HepG2 (cell line): Measurements from ENCODE around the gene METTL1. TPM values are rescaled to one million over a fixed set of nuclear protein-coding genes. Genes with fewer than 3 reads are reported as not detected.
A peak's percentile ranks its signal among the peaks of the same experiment; 100 is the strongest.

Source experiments
- AKAP8 ChIP-seq: sonication (generic); formaldehyde crosslinking; IDR thresholded peaks from 2 replicates; pipeline ENCODE4 v1.5.1; 2020; ENCODE audit warnings: mild to moderate bottlenecking, missing genetic modification reagents
- ARID4A ChIP-seq: sonication (generic); formaldehyde crosslinking; IDR thresholded peaks from 2 replicates; pipeline ENCODE4 v1.5.0; 2020; ENCODE audit warnings: mild to moderate bottlenecking, missing genetic modification reagents, borderline replicate concordance
- CBFB ChIP-seq: sonication (generic); formaldehyde crosslinking; IDR thresholded peaks from 2 replicates; pipeline ENCODE4 v1.4.0; 2020; ENCODE audit warnings: missing genetic modification reagents
- EHMT2 ChIP-seq: fragments of 200-600 bp; sonication (generic); IDR thresholded peaks from 2 replicates; pipeline ENCODE4 v1.7.0; 2017; ENCODE audit warnings: antibody characterized with exemption, low read depth, low read length, borderline replicate concordance
- ELF3 ChIP-seq: IDR thresholded peaks from 2 replicates; pipeline ENCODE4 v1.6.1; 2016; ENCODE audit warnings: missing genetic modification reagents, missing compliant biosample characterization
- HES4 ChIP-seq: sonication (generic); formaldehyde crosslinking; IDR thresholded peaks from 2 replicates; pipeline ENCODE4 v1.9.0; 2021; ENCODE audit warnings: mild to moderate bottlenecking, missing genetic modification reagents, borderline replicate concordance
- HNF1B ChIP-seq: sonication (generic); formaldehyde crosslinking; IDR thresholded peaks from 2 replicates; pipeline ENCODE4 v1.5.1; 2020; ENCODE audit warnings: mild to moderate bottlenecking, moderate library complexity, missing genetic modification reagents
- REL ChIP-seq: sonication (generic); formaldehyde crosslinking; conservative IDR thresholded peaks from 2 replicates; pipeline ENCODE4 v1.8.0; 2022; ENCODE audit warnings: mild to moderate bottlenecking, missing genetic modification reagents, moderate library complexity
- SOX6 ChIP-seq, 2 experiments: fragments of 450-650 bp in 1 of 2; sonication (generic) in 1 of 2; formaldehyde crosslinking in 1 of 2; IDR thresholded peaks; 2 replicates each; pipeline versions ENCODE4 v1.4.0 to v1.6.1; 2017 to 2020; ENCODE audit warnings: antibody characterized with exemption in 1 of 2, mild to moderate bottlenecking in 1 of 2, missing genetic modification reagents in 1 of 2
- SUZ12 ChIP-seq: fragments of 150-350 bp; IDR thresholded peaks from 2 replicates; pipeline ENCODE4 v1.6.1; 2014; ENCODE audit warnings: low read depth, low read length
- ZBTB25 ChIP-seq: IDR thresholded peaks from 2 replicates; pipeline ENCODE4 v1.6.1; 2018; ENCODE audit warnings: missing genetic modification reagents
- ZNF205 ChIP-seq: IDR thresholded peaks from 2 replicates; pipeline ENCODE4 v1.6.1; 2018; ENCODE audit warnings: missing biosample characterization, missing genetic modification reagents
- ZNF264 ChIP-seq: sonication (generic); formaldehyde crosslinking; IDR thresholded peaks from 2 replicates; pipeline ENCODE4 v1.4.0; 2020; ENCODE audit warnings: missing genetic modification reagents
- ZNF280D ChIP-seq: sonication (generic); formaldehyde crosslinking; IDR thresholded peaks from 2 replicates; pipeline ENCODE4 v1.5.1; 2020; ENCODE audit warnings: mild to moderate bottlenecking, missing genetic modification reagents
- ZNF468 ChIP-seq: sonication (generic); formaldehyde crosslinking; IDR thresholded peaks from 2 replicates; pipeline ENCODE4 v1.8.0; 2022; ENCODE audit warnings: mild to moderate bottlenecking, moderate library complexity, missing genetic modification reagents
- ZNF556 ChIP-seq: sonication (generic); formaldehyde crosslinking; IDR thresholded peaks from 2 replicates; pipeline ENCODE4 v1.4.0; 2020; ENCODE audit warnings: mild to moderate bottlenecking, missing genetic modification reagents, borderline replicate concordance
- ZNF562 ChIP-seq: sonication (generic); formaldehyde crosslinking; IDR thresholded peaks from 2 replicates; pipeline ENCODE4 v1.8.0; 2022; ENCODE audit warnings: missing genetic modification reagents, borderline replicate concordance
- ZNF569 ChIP-seq: sonication (generic); formaldehyde crosslinking; IDR thresholded peaks from 2 replicates; pipeline ENCODE4 v1.5.0; 2020; ENCODE audit warnings: mild to moderate bottlenecking, missing genetic modification reagents, moderate library complexity, borderline replicate concordance
- polyA plus RNA-seq, 8 experiments: library from polyadenylated mRNA; depleted of rRNA in 3 of 8; stranded (reverse) in 7 of 8; unstranded in 1 of 8; fragments of >200 nt; fragmentation: Illumina TruSeq in 4 of 8; extraction: Trizol in 4 of 8; gene quantifications; 2 replicates each; pipeline versions ENCODE4 v1.2.1 to v1.2.3, GENCODE V29; 2011 to 2016; ENCODE audit warnings: low read depth in 4 of 8, missing spikeins in 1 of 8, mixed read lengths in 1 of 8; ENCODE audit not compliant: insufficient read depth in 1 of 8
- total RNA-seq, 5 experiments: library from RNA; depleted of rRNA; stranded (reverse); fragments of >200 nt; fragmentation: Illumina TruSeq; extraction: Trizol; gene quantifications; 2 replicates each; pipeline ENCODE4 v1.2.3, GENCODE V29; 2016; ENCODE audit warnings: low read depth in 1 of 5

METTL1 gene
- total and polyA plus RNA-seq, 2 of the 13 experiments (the other 11 are each of a cell fraction or from before 2014, with no cell fraction given): 34.7 to 36.9 TPM

- TF ChIP-seq ARID4A (CRISPR knock-in tag): peak; percentile 100
- TF ChIP-seq ZBTB25: peak; percentile 84
- peak; percentile 85; the same call in 1 of the 2 replicates for TF ChIP-seq REL
- peak; percentile 66 for TF ChIP-seq CBFB
- peak; percentile 91 for TF ChIP-seq ZNF556 (CRISPR knock-in tag)
- peak; percentile 57; the same call in 1 of the 2 replicates for TF ChIP-seq EHMT2
- TF ChIP-seq SOX6 (IDR thresholded peaks at IDR 0.05): no peak
- peak; percentile 62 for TF ChIP-seq SOX6 (CRISPR knock-in tag; IDR thresholded peaks at IDR 0.05)
- no peak for TF ChIP-seq SUZ12
- no peak for TF ChIP-seq ZNF468 (CRISPR knock-in tag)
- peak; percentile 94 for TF ChIP-seq HNF1B (CRISPR knock-in tag)
- peak; percentile 57; the same call in 1 of the 2 replicates for TF ChIP-seq ZNF280D
- 0 out of 2 replicates have a peak, but pooled peaks have one; percentile 66 for TF ChIP-seq ZNF205 (CRISPR knock-in tag)
- TF ChIP-seq ZNF569 (CRISPR knock-in tag): peak; percentile 92; the same call in 1 of the 2 replicates
- peak; percentile 65 for TF ChIP-seq ELF3 (CRISPR knock-in tag)
- TF ChIP-seq ZNF264: peak; percentile 19; the same call in 1 of the 2 replicates
- TF ChIP-seq HES4 (CRISPR knock-in tag): peak; percentile 56; the same call in 1 of the 2 replicates
- peak; percentile 59 for TF ChIP-seq AKAP8 (CRISPR knock-in tag)
- TF ChIP-seq ZNF562: no peak
Measured at GRCh38 chr12:57771873-57772428, at the start of gene METTL1 (continued).
